Testis (tissue), 2 donors: ENCODE results near the gene PAF1.

Experiments
- POLR2A ChIP-seq: fragments of 450-650 bp; IDR thresholded peaks from one replicate; pipeline ENCODE4 v1.6.1; 2017; ENCODE audit warnings: antibody characterized with exemption, mild to moderate bottlenecking, moderate library complexity
- TF ChIP-seq, protein P1 (sequence below), 3 experiments: fragments of 450-650 bp in 2 of 3; fragments of 200-600 bp in 1 of 3; sonication (generic) in 1 of 3; IDR thresholded peaks; one replicate each; pipeline ENCODE4 v1.5.1; 2016 to 2019; ENCODE audit warnings: antibody characterized with exemption in 3 of 3, mild to moderate bottlenecking in 2 of 3, moderate library complexity in 1 of 3

DNA sequence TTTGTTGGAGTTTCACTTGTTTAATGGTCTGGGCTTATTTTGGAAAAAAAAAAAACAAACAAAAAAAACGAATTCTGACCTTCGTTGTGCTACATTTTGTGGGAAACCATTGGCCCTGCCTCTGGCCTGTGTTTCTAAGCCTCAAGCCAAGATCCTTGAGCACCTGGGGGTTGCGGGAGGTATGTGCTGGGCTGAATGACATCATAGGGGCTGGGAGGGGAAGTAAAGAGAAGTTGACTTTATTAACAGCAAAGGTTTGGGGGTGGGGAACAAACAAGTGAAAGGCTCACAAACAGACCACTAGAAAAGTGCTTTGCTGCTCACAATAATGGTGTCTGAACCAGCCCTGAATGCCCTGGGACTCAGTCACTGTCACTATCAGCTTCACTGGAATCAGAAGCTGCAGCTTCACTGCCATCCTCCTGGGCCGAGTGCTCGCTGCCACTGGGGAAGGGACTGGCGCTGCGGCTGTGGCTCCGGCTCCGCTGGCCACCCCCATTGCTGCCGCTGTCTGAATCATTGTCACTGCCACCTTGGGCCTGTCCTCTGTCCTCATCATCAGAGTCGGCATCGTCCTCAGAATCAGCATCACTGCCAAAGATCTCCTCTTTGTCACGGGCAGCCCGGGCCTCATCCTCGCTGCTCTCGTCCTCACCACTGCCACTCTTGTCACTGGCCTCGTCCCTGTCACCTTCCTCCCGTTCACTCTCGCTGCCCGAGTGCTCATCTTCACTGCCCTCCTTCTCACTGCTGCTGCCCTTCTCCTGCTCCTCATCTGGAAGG, 5.1 kb downstream of the PAF1 start:
- TF ChIP-seq POLR2A: no peak
- TF ChIP-seq, protein P1, sequence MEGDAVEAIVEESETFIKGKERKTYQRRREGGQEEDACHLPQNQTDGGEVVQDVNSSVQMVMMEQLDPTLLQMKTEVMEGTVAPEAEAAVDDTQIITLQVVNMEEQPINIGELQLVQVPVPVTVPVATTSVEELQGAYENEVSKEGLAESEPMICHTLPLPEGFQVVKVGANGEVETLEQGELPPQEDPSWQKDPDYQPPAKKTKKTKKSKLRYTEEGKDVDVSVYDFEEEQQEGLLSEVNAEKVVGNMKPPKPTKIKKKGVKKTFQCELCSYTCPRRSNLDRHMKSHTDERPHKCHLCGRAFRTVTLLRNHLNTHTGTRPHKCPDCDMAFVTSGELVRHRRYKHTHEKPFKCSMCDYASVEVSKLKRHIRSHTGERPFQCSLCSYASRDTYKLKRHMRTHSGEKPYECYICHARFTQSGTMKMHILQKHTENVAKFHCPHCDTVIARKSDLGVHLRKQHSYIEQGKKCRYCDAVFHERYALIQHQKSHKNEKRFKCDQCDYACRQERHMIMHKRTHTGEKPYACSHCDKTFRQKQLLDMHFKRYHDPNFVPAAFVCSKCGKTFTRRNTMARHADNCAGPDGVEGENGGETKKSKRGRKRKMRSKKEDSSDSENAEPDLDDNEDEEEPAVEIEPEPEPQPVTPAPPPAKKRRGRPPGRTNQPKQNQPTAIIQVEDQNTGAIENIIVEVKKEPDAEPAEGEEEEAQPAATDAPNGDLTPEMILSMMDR (IDR thresholded peaks at IDR 0.05): no peak
